ENCODE results near the gene ATP1A2.

- TF ChIP-seq CTCF (IDR thresholded peaks at IDR 0.05; ENCODE audit: low read depth, low read length, missing input control): no peak
- no peak for TF ChIP-seq YY1 (IDR thresholded peaks at IDR 0.05)
- no peak for TF ChIP-seq JUND (IDR thresholded peaks at IDR 0.05)
- TF ChIP-seq EGR1 (IDR thresholded peaks at IDR 0.05; ENCODE audit: low read depth in 2 of 2): no peak
- TF ChIP-seq REST (IDR thresholded peaks at IDR 0.05): no peak
- no peak for TF ChIP-seq MAX (IDR thresholded peaks at IDR 0.05)
- TF ChIP-seq RXRA (IDR thresholded peaks at IDR 0.05): no peak
Observed at GRCh38 chr1:160069460-160070231, 45.9 kb upstream of the ATP1A2 start, which contains the start of gene KCNJ10.
